GM21737 (cell line): ENCODE measurements around the gene PCDH7.

Experiments
- ATAC-seq: cut with Tn5 transposase; IDR thresholded peaks from one replicate; pipeline ENCODE4 v1.9.1; 2021; ENCODE audit warnings: mild to moderate bottlenecking, moderate library complexity; ENCODE audit not compliant: unreplicated experiment

The PCDH7 gene, protein sequence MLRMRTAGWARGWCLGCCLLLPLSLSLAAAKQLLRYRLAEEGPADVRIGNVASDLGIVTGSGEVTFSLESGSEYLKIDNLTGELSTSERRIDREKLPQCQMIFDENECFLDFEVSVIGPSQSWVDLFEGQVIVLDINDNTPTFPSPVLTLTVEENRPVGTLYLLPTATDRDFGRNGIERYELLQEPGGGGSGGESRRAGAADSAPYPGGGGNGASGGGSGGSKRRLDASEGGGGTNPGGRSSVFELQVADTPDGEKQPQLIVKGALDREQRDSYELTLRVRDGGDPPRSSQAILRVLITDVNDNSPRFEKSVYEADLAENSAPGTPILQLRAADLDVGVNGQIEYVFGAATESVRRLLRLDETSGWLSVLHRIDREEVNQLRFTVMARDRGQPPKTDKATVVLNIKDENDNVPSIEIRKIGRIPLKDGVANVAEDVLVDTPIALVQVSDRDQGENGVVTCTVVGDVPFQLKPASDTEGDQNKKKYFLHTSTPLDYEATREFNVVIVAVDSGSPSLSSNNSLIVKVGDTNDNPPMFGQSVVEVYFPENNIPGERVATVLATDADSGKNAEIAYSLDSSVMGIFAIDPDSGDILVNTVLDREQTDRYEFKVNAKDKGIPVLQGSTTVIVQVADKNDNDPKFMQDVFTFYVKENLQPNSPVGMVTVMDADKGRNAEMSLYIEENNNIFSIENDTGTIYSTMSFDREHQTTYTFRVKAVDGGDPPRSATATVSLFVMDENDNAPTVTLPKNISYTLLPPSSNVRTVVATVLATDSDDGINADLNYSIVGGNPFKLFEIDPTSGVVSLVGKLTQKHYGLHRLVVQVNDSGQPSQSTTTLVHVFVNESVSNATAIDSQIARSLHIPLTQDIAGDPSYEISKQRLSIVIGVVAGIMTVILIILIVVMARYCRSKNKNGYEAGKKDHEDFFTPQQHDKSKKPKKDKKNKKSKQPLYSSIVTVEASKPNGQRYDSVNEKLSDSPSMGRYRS (N-terminal part only)

GRCh38 chr4:30720021-30720660, at the start of gene PCDH7:
Gene PCDH7, plus strand, starts transcription at chr4:30720369. Its CDS starts 1,054 bp downstream, at chr4:30721423.
- ATAC-seq = no peak

- ATAC-seq = no peak
These were observed 48.2 kb upstream of the PCDH7 start for GRCh38 chr4:30671926-30672448.

DNA sequence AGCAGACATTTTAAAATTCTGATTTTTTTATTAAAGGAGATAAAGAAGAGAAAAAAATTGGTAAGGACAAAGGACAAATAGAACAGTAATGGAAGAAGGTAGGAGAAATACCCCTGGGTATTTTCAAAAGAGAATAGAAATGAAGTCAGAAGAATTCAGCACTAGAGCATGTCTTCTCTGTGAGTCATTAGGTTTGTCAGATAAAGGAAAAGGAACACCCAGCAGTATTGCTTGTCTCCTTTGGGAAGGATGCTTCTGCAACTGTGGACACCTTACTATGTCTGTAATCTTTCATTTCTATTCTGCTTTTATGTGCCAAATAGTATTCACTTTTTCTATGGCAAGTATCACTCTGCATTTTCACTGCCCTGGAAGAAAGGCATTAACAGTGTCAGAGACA, 24.0 kb upstream of the PCDH7 start:
- ATAC-seq = no peak

- ATAC-seq = no peak
These were observed 5.6 kb upstream of the PCDH7 start for GRCh38 chr4:30714408-30715031.

DNA sequence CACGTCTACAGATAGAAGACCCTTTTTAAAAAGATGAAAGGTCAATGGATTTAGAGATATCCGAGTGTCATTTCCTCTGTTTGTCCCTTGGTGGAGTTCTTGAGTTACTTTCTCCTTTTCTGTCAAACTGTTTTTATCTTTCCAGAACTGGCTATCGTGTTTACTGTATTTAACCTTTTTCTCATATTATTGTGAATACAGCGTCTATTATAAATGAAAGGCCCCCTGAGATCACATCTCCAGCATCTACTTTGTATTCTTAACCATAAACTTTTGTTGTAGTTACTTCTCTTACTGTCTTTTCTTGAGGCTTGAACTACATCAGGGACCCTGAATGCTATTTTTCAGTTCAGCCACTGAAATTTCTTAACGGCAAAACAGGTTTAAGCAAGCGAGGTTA, 4.0 kb upstream of the PCDH7 start:
- ATAC-seq = no peak

- ATAC-seq = peak; percentile 10
These were observed 3.4 kb upstream of the PCDH7 start for GRCh38 chr4:30716681-30717207.

GRCh38 chr4:30717208-30718020, 2.8 kb upstream of the PCDH7 start:
- ATAC-seq = peak; percentile 66

DNA sequence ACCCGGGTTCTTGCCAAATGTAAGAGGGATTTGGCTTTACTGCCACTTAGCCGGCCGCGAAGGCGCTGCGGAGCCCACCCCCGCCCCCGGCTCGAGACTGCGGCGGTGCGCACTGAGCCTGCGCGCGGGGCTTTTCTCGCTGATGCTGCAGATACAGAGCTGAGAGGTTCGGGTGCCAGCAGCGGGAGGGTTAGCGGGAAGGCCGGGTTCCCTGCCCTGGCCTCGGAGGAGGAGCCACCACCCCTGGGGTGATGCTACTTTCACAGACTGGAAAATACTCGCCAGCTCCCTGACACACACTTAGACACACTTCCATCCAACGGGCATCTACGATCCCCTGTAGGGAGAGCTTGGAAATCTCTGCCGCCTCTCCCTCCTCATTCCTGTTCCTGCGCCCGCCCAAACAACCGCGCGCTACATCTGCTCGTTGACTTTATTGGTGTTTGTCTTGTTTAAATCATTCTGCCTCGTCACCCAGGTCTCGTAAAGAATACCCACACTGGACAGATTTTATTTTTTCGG, 2.1 kb upstream of the PCDH7 start:
- no peak for ATAC-seq

GRCh38 chr4:30718641-30719453, 1.3 kb upstream of the PCDH7 start:
- ATAC-seq = no peak

GRCh38 chr4:30719454-30720020, 632 bp upstream of the PCDH7 start:
- ATAC-seq = no peak

DNA sequence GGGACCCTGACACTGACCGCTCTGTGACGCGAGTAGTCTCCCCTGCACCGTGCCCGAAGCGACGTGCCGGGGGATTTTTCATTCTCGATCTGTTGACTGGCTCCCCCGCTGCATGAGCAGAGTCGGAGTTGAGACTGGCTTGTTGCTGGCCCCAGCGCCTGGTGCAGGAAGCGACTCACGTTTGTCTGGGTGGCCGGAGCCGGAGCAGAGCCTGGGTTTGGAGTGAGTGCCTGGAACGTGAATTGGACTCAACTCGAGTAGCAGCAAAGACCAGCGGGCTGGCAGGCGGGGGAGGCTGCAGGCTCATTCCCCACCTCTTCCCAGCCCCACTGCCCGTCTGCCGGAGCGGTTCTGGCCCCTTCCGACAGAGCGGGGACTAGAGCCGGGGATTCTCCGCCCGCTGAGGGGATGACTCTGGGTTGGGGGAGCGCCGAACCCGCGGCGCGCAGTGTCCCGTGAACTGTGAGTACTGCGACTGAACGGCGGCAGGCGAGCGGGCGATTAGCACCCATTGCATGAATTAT, 554 bp downstream of the PCDH7 start:
- ATAC-seq = no peak

GRCh38 chr4:30721185-30722091, 1.3 kb downstream of the PCDH7 start:
- ATAC-seq = no peak

DNA sequence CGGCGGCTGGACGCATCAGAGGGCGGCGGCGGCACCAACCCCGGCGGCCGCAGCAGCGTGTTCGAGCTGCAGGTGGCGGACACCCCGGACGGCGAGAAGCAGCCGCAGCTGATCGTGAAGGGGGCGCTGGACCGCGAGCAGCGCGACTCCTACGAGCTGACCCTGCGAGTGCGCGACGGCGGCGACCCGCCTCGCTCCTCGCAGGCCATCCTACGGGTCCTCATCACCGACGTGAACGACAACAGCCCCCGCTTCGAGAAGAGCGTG, 1.9 kb downstream of the PCDH7 start:
- ATAC-seq = no peak

- ATAC-seq = no peak
These were observed 2.4 kb downstream of the PCDH7 start for GRCh38 chr4:30722359-30723200.

- no peak for ATAC-seq
These were observed 3.2 kb downstream of the PCDH7 start for GRCh38 chr4:30723201-30723955.
